IMR-90 (cell line): ENCODE data around the gene RBMXL3. TPM values are rescaled to one million over a fixed set of nuclear protein-coding genes. Genes with fewer than 3 reads are reported as not detected.

ENCODE experiments used
- ATAC-seq: fragments of 200-7000 bp; cut with Tn5 transposase; 2 replicates; pipeline ENCODE4 v1.9.1; 2020; ENCODE audit warnings: low read depth, mild to moderate bottlenecking, moderate library complexity
- BruUV-seq: library from RNA; stranded (reverse); fragments of 400-500 nt; replicated peaks from 2 replicates; lab custom pipeline; 2021; lab: Mats Ljungman, UMichigan
- CTCF ChIA-PET: fragments of 300-600 bp; formaldehyde crosslinking; extraction: SDS; loops from one replicate; lab custom pipeline; 2021; ENCODE audit warnings: antibody characterized with exemption; lab: Yijun Ruan, JAX
- POLR2A ChIA-PET: fragments of 300-600 bp; sonication (Branson Sonifier 250); formaldehyde crosslinking; loops from one replicate; lab custom pipeline; 2022; ENCODE audit warnings: antibody characterized with exemption; ENCODE audit not compliant: unreplicated experiment; lab: Charles Lee
- DNase-seq: peaks from one replicate; pipeline ENCODE4 v3.0.0; 2013
- H2AFZ ChIP-seq: replicated peaks from 2 replicates; pipeline ENCODE3; 2013; ENCODE audit warnings: low read length, mild to moderate bottlenecking; ENCODE audit not compliant: poor library complexity
- H2AK5ac ChIP-seq: 2 replicates; pipeline ENCODE4 v1.6.1; 2013; ENCODE audit warnings: low read depth, low read length, inconsistent platforms
- H2AK9ac ChIP-seq: replicated peaks from 2 replicates; pipeline ENCODE3; 2013; ENCODE audit warnings: mild to moderate bottlenecking, low read depth, low read length, moderate library complexity; ENCODE audit not compliant: poor library complexity
- H2BK120ac ChIP-seq: 2 replicates; pipeline ENCODE4 v1.6.1; 2013; ENCODE audit warnings: low read depth, low read length, inconsistent platforms
- H2BK15ac ChIP-seq: 3 replicates; pipeline ENCODE4 v1.6.1; 2013; ENCODE audit warnings: low read depth, low read length, inconsistent platforms
- H2BK20ac ChIP-seq: 2 replicates; pipeline ENCODE4 v1.6.1; 2013; ENCODE audit warnings: low read depth, mild to moderate bottlenecking, inconsistent platforms, low read length, moderate library complexity
- H2BK5ac ChIP-seq: 2 replicates; pipeline ENCODE4 v1.6.1; 2013; ENCODE audit warnings: mild to moderate bottlenecking, low read depth, low read length, inconsistent platforms; ENCODE audit not compliant: poor library complexity, severe bottlenecking
- H3K14ac ChIP-seq: replicated peaks from 2 replicates; pipeline ENCODE4 v1.6.1; 2013; ENCODE audit warnings: low read depth, low read length, inconsistent platforms
- H3K18ac ChIP-seq: 2 replicates; pipeline ENCODE4 v1.6.1; 2013; ENCODE audit warnings: low read depth, low read length, control low read depth
- H3K23ac ChIP-seq: 2 replicates; pipeline ENCODE4 v1.6.1; 2013; ENCODE audit warnings: low read depth, low read length, inconsistent platforms
- H3K27ac ChIP-seq: 2 replicates; pipeline ENCODE4 v1.5.1; 2013; ENCODE audit warnings: mild to moderate bottlenecking, control low read depth, low read length; ENCODE audit not compliant: insufficient read depth
- H3K27me3 ChIP-seq: 2 replicates; pipeline ENCODE4 v1.6.1; 2013; ENCODE audit warnings: low read length; ENCODE audit not compliant: control insufficient read depth, insufficient read depth
- H3K36me3 ChIP-seq: 2 replicates; pipeline ENCODE4 v1.6.1; 2013; ENCODE audit warnings: low read length, mixed read lengths; ENCODE audit not compliant: control insufficient read depth, insufficient read depth
- H3K4ac ChIP-seq: 2 replicates; pipeline ENCODE4 v1.6.1; 2013; ENCODE audit warnings: low read depth, low read length, inconsistent platforms
- H3K4me1 ChIP-seq: 2 replicates; pipeline ENCODE4 v1.6.1; 2013; ENCODE audit warnings: low read length, mixed read lengths; ENCODE audit not compliant: control insufficient read depth, insufficient read depth
- H3K4me2 ChIP-seq: 2 replicates; pipeline ENCODE4 v1.6.1; 2013; ENCODE audit warnings: low read depth, mild to moderate bottlenecking, control low read depth, low read length, moderate library complexity
- H3K4me3 ChIP-seq: 2 replicates; pipeline ENCODE4 v1.5.1; 2013; ENCODE audit warnings: low read depth, mild to moderate bottlenecking, control low read depth, low read length, moderate library complexity; ENCODE audit not compliant: insufficient read depth
- H3K56ac ChIP-seq: 2 replicates; pipeline ENCODE4 v1.6.1; 2013; ENCODE audit warnings: low read length, inconsistent platforms; ENCODE audit not compliant: insufficient read depth; ENCODE audit errors: extremely low read depth
- H3K79me1 ChIP-seq, 2 experiments: 2 replicates each; pipeline ENCODE4 v1.6.1; 2013; ENCODE audit warnings: low read length in 2 of 2, inconsistent platforms in 1 of 2, low read depth in 1 of 2
- H3K9ac ChIP-seq: 2 replicates; pipeline ENCODE4 v1.6.1; 2013; ENCODE audit warnings: low read depth, low read length, control low read depth
- H3K9me1 ChIP-seq: 2 replicates; pipeline ENCODE4 v1.6.1; 2013; ENCODE audit warnings: low read length, inconsistent platforms; ENCODE audit not compliant: insufficient read depth
- H3K9me3 ChIP-seq: 2 replicates; pipeline ENCODE4 v1.6.1; 2013; ENCODE audit warnings: low read length; ENCODE audit not compliant: control insufficient read depth, insufficient read depth
- H4K20me1 ChIP-seq: 2 replicates; pipeline ENCODE4 v1.6.1; 2013; ENCODE audit warnings: low read length, inconsistent platforms; ENCODE audit not compliant: insufficient read depth
- H4K5ac ChIP-seq: 2 replicates; pipeline ENCODE4 v1.6.1; 2013; ENCODE audit warnings: mild to moderate bottlenecking, low read depth, low read length, control low read depth
- H4K8ac ChIP-seq, 2 experiments: 2 replicates each; pipeline ENCODE4 v1.6.1; 2013; ENCODE audit warnings: low read depth in 2 of 2, low read length in 2 of 2, control low read depth in 1 of 2, inconsistent platforms in 1 of 2
- H4K91ac ChIP-seq: 2 replicates; pipeline ENCODE4 v1.6.1; 2013; ENCODE audit warnings: low read depth, low read length, inconsistent platforms; ENCODE audit not compliant: insufficient read depth
- FOS ChIP-seq: fragments of 150-350 bp; IDR thresholded peaks from 2 replicates; pipeline ENCODE4 v1.6.1; 2016; ENCODE audit warnings: low read depth, low read length
- MXI1 ChIP-seq: IDR thresholded peaks from 2 replicates; pipeline ENCODE4 v1.6.1; 2012; ENCODE audit warnings: low read depth, mild to moderate bottlenecking, low read length, moderate library complexity, borderline replicate concordance
- USF2 ChIP-seq: fragments of 150-350 bp; IDR thresholded peaks from 2 replicates; pipeline ENCODE4 v1.6.1; 2017; ENCODE audit warnings: mild to moderate bottlenecking, antibody characterized with exemption, low read length, low read depth
- dilution Hi-C: fragments of 300-500 bp; cut with HindIII; formaldehyde crosslinking; loops from one replicate; pipeline ENCODE4 v1.14.3; 2018; ENCODE audit warnings: low sequenced_read_pairs; ENCODE audit not compliant: unreplicated experiment
- in situ Hi-C: fragments of 300-500 bp; cut with MboI; formaldehyde crosslinking; loops from 3 replicates; pipeline ENCODE4 v1.14.3; 2019; ENCODE audit warnings: low sequenced_read_pairs, inconsistent platforms, mixed read lengths
- intact Hi-C: fragments of 100-400 bp; cut with micrococcal nuclease; formaldehyde crosslinking; loops from 2 replicates; pipeline ENCODE4 v1.10.0; 2022
- polyA plus RNA-seq, 3 experiments: library from polyadenylated mRNA; depleted of rRNA; stranded (reverse); fragments of >200 nt; gene quantifications; 2 replicates each; pipeline ENCODE4 v1.2.3, GENCODE V29; 2012; ENCODE audit warnings: low replicate concordance in 1 of 3
- total RNA-seq: library from RNA; depleted of rRNA; stranded (reverse); fragments of >200 nt; gene quantifications from 2 replicates; pipeline ENCODE4 v1.2.3, GENCODE V29; 2012
- TF ChIP-seq, protein P1 (sequence below): conservative IDR thresholded peaks from 2 replicates; pipeline ENCODE4 v1.5.1; 2012; ENCODE audit warnings: mild to moderate bottlenecking, low read depth, low read length, improper control_type of control experiment

The RBMXL3 gene
- total and polyA plus RNA-seq, 2 of the 4 experiments (the other 2 are of a cell fraction), result not detected

- intact Hi-C loops, result no loop called here
Observed at GRCh38 chrX:115236560-115236959, 47.4 kb downstream of the RBMXL3 start.

More at GRCh38 chrX:115236560-115236959, 47.4 kb downstream of the RBMXL3 start:
- no peak overlapping the region for H3K4ac ChIP-seq
- H3K79me1 ChIP-seq, result peaks cover 0 to 7% of the 10 kb centered on the region in 2 experiments; a peak in 1 of 4 replicates
- peak overlapping the region; percentile 71 for H2BK5ac ChIP-seq
- H2AK9ac ChIP-seq, result no peak overlapping the region
- in situ Hi-C loops (no loop called here), dilution Hi-C loops (no loop called here)
- no peaks in the 10 kb centered on the region for H3K9me1 ChIP-seq
- H2AK5ac ChIP-seq, result no peak overlapping the region
- no peaks in the 10 kb centered on the region for H4K20me1 ChIP-seq
- H4K91ac ChIP-seq, result no peak overlapping the region
- H3K36me3 ChIP-seq, result no peaks in the 10 kb centered on the region
- ChIA-PET POLR2A (no interaction called here), CTCF (interaction anchor here (1.6 kb wide), 1 partner anchor 25 kb away, joined by 7 read pairs; no protein-coding TSS in a partner anchor)
- no peak overlapping the region for H3K14ac ChIP-seq
- BruUV-seq, result no TSS peak
- no peak overlapping the region for H3K27ac ChIP-seq
- H3K4me3 ChIP-seq, result no peak overlapping the region
- H3K23ac ChIP-seq, result no peak overlapping the region
- H2BK120ac ChIP-seq, result no peak overlapping the region
- no peak overlapping the region for H2AFZ ChIP-seq
- no peak overlapping the region for H4K5ac ChIP-seq
- H3K27me3 ChIP-seq, result no peaks in the 10 kb centered on the region; the same call in 1 of the 2 replicates
- peak; percentile 5 for DNase-seq
- no peak overlapping the region for H2BK15ac ChIP-seq
- H3K56ac ChIP-seq, result 0 out of 2 replicates have a peak overlapping the region, but pooled peaks have one; percentile 53
- no peak overlapping the region for H3K18ac ChIP-seq
- ATAC-seq, result peak; percentile 59
- H3K4me2 ChIP-seq, result peak overlapping the region; percentile 62; the same call in 1 of the 2 replicates
- H2BK20ac ChIP-seq, result no peak overlapping the region
- H3K9me3 ChIP-seq, result no peaks in the 10 kb centered on the region
- TF ChIP-seq, protein P1, sequence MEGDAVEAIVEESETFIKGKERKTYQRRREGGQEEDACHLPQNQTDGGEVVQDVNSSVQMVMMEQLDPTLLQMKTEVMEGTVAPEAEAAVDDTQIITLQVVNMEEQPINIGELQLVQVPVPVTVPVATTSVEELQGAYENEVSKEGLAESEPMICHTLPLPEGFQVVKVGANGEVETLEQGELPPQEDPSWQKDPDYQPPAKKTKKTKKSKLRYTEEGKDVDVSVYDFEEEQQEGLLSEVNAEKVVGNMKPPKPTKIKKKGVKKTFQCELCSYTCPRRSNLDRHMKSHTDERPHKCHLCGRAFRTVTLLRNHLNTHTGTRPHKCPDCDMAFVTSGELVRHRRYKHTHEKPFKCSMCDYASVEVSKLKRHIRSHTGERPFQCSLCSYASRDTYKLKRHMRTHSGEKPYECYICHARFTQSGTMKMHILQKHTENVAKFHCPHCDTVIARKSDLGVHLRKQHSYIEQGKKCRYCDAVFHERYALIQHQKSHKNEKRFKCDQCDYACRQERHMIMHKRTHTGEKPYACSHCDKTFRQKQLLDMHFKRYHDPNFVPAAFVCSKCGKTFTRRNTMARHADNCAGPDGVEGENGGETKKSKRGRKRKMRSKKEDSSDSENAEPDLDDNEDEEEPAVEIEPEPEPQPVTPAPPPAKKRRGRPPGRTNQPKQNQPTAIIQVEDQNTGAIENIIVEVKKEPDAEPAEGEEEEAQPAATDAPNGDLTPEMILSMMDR, result no peak
- TF ChIP-seq USF2 (no peak), FOS (no peak), MXI1 (no peak)
- no peak overlapping the region for H4K8ac ChIP-seq
- H3K4me1 ChIP-seq, result 0 out of 2 replicates have a peak, but pooled peaks cover 2% of the 10 kb centered on the region
- H3K9ac ChIP-seq, result no peak overlapping the region
